GM12801 (cell line): ENCODE results near the gene AGAP6.
"Not testable (repeated sequence)": the region's sequence is repeated elsewhere in the genome, so short reads cannot be mapped to it uniquely, and the experiment has no call there.

Source experiments
- TF ChIP-seq, protein P1 (sequence below): IDR thresholded peaks from one replicate; pipeline ENCODE4 v1.5.1; 2011; ENCODE audit warnings: control low read depth; ENCODE audit not compliant: insufficient read length; ENCODE audit errors: extremely low read depth

Gene AGAP6

DNA sequence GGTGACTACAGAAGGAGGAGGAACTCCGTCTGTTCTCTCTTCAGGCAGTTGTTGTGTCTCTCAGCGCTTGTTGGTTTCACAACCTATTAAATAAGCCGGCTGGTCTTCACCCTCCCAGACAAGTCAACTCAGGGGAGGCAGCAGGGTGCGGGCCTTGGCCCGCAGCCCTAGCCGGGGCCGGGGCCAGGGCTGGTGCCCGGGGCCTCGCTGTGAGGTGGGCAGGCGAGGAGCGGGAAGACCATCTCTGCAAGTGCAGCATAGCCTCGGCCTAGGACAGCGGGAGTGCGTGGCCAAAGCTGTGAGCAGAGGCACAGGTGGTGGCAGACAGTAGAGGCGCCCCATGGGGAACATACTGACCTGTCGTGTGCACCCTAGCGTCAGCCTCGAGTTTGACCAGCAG is at the start of gene AGAP6:
Gene AGAP6, plus strand, starts transcription at position 31 of the 400 bp plus-strand sequence. Its CDS starts 310 bp downstream, at position 341.
- TF ChIP-seq, protein P1, sequence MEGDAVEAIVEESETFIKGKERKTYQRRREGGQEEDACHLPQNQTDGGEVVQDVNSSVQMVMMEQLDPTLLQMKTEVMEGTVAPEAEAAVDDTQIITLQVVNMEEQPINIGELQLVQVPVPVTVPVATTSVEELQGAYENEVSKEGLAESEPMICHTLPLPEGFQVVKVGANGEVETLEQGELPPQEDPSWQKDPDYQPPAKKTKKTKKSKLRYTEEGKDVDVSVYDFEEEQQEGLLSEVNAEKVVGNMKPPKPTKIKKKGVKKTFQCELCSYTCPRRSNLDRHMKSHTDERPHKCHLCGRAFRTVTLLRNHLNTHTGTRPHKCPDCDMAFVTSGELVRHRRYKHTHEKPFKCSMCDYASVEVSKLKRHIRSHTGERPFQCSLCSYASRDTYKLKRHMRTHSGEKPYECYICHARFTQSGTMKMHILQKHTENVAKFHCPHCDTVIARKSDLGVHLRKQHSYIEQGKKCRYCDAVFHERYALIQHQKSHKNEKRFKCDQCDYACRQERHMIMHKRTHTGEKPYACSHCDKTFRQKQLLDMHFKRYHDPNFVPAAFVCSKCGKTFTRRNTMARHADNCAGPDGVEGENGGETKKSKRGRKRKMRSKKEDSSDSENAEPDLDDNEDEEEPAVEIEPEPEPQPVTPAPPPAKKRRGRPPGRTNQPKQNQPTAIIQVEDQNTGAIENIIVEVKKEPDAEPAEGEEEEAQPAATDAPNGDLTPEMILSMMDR, result not testable (repeated sequence)

DNA sequence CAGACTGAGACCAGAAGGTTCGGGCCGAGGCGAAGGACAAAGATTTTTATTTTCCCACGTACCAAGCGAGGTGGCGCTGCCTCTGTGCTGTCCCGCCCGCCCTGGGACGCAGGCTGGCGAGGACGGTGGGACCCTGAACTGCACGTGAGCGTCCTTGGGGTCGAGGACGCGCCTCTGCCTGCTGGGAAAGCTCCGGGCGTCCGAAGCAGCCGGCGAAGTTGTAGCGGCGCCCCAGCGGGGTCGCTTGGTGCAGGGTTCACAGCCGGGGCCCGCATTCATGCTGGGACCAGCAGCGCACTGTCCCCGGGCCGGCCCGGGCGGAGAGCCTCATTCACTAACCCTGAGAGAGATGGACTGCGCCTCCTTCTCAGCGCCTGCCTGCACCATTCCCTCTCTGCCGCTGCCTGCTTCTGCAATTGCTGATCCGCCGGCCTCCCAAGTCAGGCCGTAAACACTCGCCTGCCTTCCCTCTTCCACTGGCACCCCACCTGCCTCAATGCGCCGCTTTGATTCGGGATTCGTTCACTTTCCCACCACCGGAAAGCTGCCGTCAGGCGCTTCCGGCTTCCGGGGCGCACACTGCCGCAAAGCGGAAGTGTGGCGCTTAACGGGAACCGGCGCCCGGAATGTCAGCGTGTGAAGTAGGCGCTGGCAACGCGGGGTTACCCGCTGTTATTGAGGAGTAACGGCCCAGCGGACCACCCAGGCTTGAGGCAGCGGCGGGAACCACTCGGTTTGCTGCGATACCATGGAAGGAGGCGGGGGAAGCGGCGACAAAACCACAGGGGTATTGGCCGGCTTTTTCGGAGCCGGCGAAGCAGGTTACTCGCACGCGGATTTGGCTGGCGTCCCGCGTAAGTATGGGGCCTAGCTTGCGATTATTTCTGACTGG is 46.5 kb upstream of the AGAP6 start, which contains the start of the genes PARG and TIMM23B:
Gene PARG, minus strand, starts transcription at position 581 of the 892 bp plus-strand sequence. Its CDS starts 302 bp downstream, at position 279.
Gene TIMM23B, plus strand, starts transcription at position 607 of the 892 bp plus-strand sequence. Its CDS starts 142 bp downstream, at position 749.
- TF ChIP-seq, protein P1, result not testable (repeated sequence)

DNA sequence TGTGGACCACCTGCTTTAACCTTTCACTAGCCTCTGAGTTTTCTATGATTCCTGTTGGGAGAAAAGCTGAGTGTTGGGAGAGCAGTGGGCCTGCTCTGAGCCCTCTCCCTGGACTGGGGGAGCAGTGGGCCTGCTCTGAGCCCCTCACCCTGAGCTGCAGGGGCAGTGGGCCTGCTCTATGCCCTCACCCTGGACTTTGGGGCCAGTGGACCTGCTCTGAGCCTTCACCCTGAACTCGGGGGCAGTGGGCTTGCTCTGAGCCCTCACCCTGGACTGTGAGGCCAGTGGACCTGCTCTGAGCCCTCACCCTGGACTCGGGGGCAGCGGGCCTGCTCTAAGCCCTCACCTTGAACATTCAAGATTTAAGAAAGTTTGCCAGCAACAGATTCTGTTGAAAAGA is 33.4 kb downstream of the AGAP6 start:
- TF ChIP-seq, protein P1, result no peak

DNA sequence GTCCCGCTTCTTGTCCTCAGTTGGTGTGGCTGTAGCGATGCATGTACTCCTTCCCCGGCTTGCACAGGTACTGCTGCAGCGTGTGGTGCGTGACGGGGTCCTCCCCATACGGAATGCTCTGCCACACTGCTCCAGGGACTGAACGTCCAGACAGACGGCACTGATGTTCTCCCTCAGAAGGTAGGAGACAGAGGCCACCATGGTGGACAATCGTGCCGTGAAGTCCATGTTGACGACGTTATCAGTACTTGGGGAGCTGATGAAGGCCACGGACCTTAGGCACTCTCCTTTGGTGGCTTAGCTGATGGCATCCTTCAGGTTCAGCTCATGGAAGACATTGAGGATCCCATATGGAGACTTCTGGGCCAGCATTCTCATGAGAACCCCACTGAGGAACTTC is 37.4 kb downstream of the AGAP6 start:
- TF ChIP-seq, protein P1, result no peak

DNA sequence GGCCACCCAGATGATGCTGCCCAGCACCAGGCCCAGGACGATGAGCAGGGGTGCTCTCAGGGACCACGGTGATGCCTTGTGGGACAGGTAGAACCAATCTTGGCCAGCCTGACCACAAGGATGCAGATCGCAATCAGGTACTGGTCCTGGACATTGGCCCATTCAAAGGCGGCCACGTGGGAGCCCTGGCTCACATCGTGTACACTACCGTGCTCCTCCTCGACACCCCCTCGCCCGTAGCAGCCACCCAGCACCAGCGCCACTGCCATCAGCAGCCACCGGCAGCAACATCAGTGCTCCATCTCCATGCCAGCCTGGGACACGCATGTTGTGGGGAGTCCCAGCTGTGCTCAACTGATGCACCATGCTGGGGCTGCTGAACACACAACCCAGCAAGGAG is 39.0 kb downstream of the AGAP6 start:
- TF ChIP-seq, protein P1, result no peak

DNA sequence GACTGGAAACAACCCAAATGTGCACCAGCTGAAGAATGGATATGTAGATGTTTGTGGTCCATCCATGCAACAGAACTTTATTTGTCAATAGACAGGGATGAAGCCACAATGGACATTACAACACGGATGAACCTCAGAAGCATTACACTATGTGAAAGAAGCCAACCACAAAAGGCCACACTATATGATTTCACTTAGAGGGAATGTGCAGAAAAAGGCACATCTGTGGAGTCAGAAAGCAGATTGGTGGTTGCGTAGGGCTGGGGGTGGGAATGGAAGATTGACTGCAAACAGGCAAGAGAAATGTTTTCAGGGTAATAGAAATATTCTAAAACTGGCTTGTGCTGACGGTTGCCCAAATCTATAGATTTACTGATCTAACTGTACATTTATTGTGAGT is 45.3 kb downstream of the AGAP6 start:
- TF ChIP-seq, protein P1, result no peak

DNA sequence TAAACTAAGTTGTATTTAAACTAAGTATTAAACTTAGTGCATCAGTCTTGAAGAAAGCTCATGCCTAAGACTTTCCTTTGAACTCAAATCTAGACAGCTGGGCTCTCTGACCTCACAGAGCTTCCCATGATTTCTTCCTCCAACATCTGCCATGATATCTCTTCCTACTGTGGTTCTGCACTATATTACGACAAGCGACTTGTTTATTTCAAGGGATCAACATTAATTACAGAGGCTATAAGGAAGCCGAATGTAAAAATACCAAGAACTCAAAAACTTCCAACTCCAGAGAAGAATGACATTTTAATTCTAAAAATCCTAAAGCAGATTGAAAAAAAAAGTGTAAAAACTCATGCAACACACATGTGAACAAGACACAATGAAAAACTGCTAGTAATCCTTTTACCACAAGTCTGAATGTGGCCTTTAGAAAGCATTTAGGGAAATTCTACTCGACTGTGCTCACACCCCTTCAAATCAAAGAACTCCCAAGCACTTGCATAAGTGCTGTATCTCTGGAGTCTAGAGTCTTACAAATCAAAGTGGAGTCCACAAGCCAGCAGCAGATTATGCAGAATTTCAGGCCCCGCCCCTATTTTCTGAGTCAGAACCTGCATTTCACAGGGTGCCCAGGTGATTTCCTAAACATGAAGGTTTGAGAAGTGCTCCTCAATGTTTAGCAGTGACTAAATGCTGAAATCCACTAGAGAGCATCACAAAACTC is 56.9 kb downstream of the AGAP6 start:
- TF ChIP-seq, protein P1, result no peak
